RKO (cell line): ENCODE data around the gene COL9A3.

Experiments
- DNase-seq: peaks from one replicate; pipeline ENCODE4 v3.0.0-alpha.2; 2016; ENCODE audit warnings: low spot score

Gene COL9A3

GRCh38 chr20:62796699-62797491, 20.0 kb upstream of the COL9A3 start:
- no peak for DNase-seq

GRCh38 chr20:62797671-62798532, 18.9 kb upstream of the COL9A3 start:
- peak; percentile 58 for DNase-seq

GRCh38 chr20:62799036-62799435, 17.8 kb upstream of the COL9A3 start:
- no peak for DNase-seq

GRCh38 chr20:62799459-62799858, 17.4 kb upstream of the COL9A3 start:
- DNase-seq, result no peak

- DNase-seq, result peak; percentile 51
Measured at GRCh38 chr20:62799873-62800272, 17.0 kb upstream of the COL9A3 start.

GRCh38 chr20:62800314-62801259, 16.3 kb upstream of the COL9A3 start:
- DNase-seq, result no peak

- no peak for DNase-seq
Measured at GRCh38 chr20:62801284-62802010, 15.4 kb upstream of the COL9A3 start.

GRCh38 chr20:62802026-62802712, 14.7 kb upstream of the COL9A3 start:
- no peak for DNase-seq

GRCh38 chr20:62804021-62804626, 12.7 kb upstream of the COL9A3 start:
- DNase-seq, result no peak

GRCh38 chr20:62804627-62805154, 12.2 kb upstream of the COL9A3 start, which contains the start of gene OGFR:
Gene OGFR, plus strand, starts transcription at chr20:62804835. Its CDS starts 25 bp downstream, at chr20:62804860.
- DNase-seq, result peak; percentile 50

- DNase-seq, result peak; percentile 41
Measured at GRCh38 chr20:62805155-62805710, 11.6 kb upstream of the COL9A3 start.

- DNase-seq, result peak; percentile 45
Measured at GRCh38 chr20:62805711-62806382, 11.0 kb upstream of the COL9A3 start.

GRCh38 chr20:62806383-62807050, 10.3 kb upstream of the COL9A3 start:
- DNase-seq, result no peak

GRCh38 chr20:62807444-62808210, 9.2 kb upstream of the COL9A3 start:
- no peak for DNase-seq

GRCh38 chr20:62808211-62808865, 8.5 kb upstream of the COL9A3 start:
- DNase-seq, result peak; percentile 66

GRCh38 chr20:62809530-62810428, 7.1 kb upstream of the COL9A3 start:
- no peak for DNase-seq
